ENCODE results near the gene PITX1.

Gene PITX1

GRCh38 chr5:135029477-135030122 lies 4.4 kb downstream of the PITX1 start:
- DNase-seq (ENCODE audit: low read depth in 2 of 2) = no peak

GRCh38 chr5:135028791-135029476 lies 5.1 kb downstream of the PITX1 start:
- no peak for DNase-seq (ENCODE audit: low read depth in 2 of 2)

- no peak for DNase-seq (ENCODE audit: low read depth in 2 of 2)
Measured at GRCh38 chr5:135027697-135028615, 6.1 kb downstream of the PITX1 start.

- DNase-seq (ENCODE audit: low read depth in 2 of 2) = no peak
Measured at GRCh38 chr5:135027266-135027696, 6.7 kb downstream of the PITX1 start.

- no peak for DNase-seq (ENCODE audit: low read depth in 2 of 2)
Measured at GRCh38 chr5:135026645-135027265, 7.3 kb downstream of the PITX1 start.

GRCh38 chr5:135025730-135026644 lies 8.0 kb downstream of the PITX1 start:
- DNase-seq (ENCODE audit: low read depth in 2 of 2) = no peak

- DNase-seq (ENCODE audit: low read depth in 2 of 2) = no peak
Measured at GRCh38 chr5:135024956-135025729, 8.9 kb downstream of the PITX1 start.

- no peak for DNase-seq (ENCODE audit: low read depth in 2 of 2)
Measured at GRCh38 chr5:135020111-135020895, 13.7 kb downstream of the PITX1 start.

- DNase-seq (ENCODE audit: low read depth in 2 of 2) = no peak
Measured at GRCh38 chr5:135019314-135019713, 14.7 kb downstream of the PITX1 start.

- no peak for DNase-seq (ENCODE audit: low read depth in 2 of 2)
Measured at GRCh38 chr5:135018457-135018856, 15.6 kb downstream of the PITX1 start.

GRCh38 chr5:135016861-135017290 lies 17.2 kb downstream of the PITX1 start:
- no peak for DNase-seq (ENCODE audit: low read depth in 2 of 2)

GRCh38 chr5:135015942-135016341 lies 18.1 kb downstream of the PITX1 start:
- no peak for DNase-seq (ENCODE audit: low read depth in 2 of 2)

GRCh38 chr5:135013947-135014570 lies 20.0 kb downstream of the PITX1 start:
- DNase-seq (ENCODE audit: low read depth in 2 of 2) = no peak

- no peak for DNase-seq (ENCODE audit: low read depth in 2 of 2)
Measured at GRCh38 chr5:135013445-135013844, 20.6 kb downstream of the PITX1 start.

- no peak for DNase-seq (ENCODE audit: low read depth in 2 of 2)
Measured at GRCh38 chr5:135012951-135013391, 21.1 kb downstream of the PITX1 start.

- DNase-seq (ENCODE audit: low read depth in 2 of 2) = no peak
Measured at GRCh38 chr5:135012033-135012588, 21.9 kb downstream of the PITX1 start.

GRCh38 chr5:135011355-135012032 lies 22.5 kb downstream of the PITX1 start:
- no peak for DNase-seq (ENCODE audit: low read depth in 2 of 2)
